NCI-H2196 treated with DMSO at 0.1 percent for 48 hours (cell line): Measurements from ENCODE around the gene ADAP1.
A peak's percentile ranks its signal among the peaks of the same experiment; 100 is the strongest.
"Not testable (repeated sequence)": the region's sequence is repeated elsewhere in the genome, so short reads cannot be mapped to it uniquely, and the experiment has no call there.

ENCODE experiments used
- DNase-seq: peaks from one replicate; lab custom pipeline; 2025; ENCODE audit not compliant: unreplicated experiment; lab: John Stamatoyannopoulos, UW

The ADAP1 gene

GRCh38 chr7:910441-910861 is 44.0 kb downstream of the ADAP1 start:
- no peak for DNase-seq

GRCh38 chr7:909358-910329 is 44.8 kb downstream of the ADAP1 start:
- no peak for DNase-seq

- DNase-seq = not testable (repeated sequence)
These were observed 45.7 kb downstream of the ADAP1 start for GRCh38 chr7:908591-909357.

- DNase-seq = no peak
These were observed 46.3 kb downstream of the ADAP1 start for GRCh38 chr7:908159-908581.

GRCh38 chr7:907158-907980 is 47.1 kb downstream of the ADAP1 start:
- DNase-seq = no peak

GRCh38 chr7:906776-907157 is 47.7 kb downstream of the ADAP1 start:
- no peak for DNase-seq

- DNase-seq = no peak
These were observed 49.6 kb downstream of the ADAP1 start for GRCh38 chr7:904847-905246.

- DNase-seq = no peak
These were observed 50.3 kb downstream of the ADAP1 start for GRCh38 chr7:903921-904755.

GRCh38 chr7:902996-903395 is 51.5 kb downstream of the ADAP1 start:
- no peak for DNase-seq

GRCh38 chr7:901388-902154 is 52.9 kb downstream of the ADAP1 start:
- peak; percentile 82 for DNase-seq

- DNase-seq = no peak
These were observed 53.5 kb downstream of the ADAP1 start for GRCh38 chr7:901041-901387.

DNA sequence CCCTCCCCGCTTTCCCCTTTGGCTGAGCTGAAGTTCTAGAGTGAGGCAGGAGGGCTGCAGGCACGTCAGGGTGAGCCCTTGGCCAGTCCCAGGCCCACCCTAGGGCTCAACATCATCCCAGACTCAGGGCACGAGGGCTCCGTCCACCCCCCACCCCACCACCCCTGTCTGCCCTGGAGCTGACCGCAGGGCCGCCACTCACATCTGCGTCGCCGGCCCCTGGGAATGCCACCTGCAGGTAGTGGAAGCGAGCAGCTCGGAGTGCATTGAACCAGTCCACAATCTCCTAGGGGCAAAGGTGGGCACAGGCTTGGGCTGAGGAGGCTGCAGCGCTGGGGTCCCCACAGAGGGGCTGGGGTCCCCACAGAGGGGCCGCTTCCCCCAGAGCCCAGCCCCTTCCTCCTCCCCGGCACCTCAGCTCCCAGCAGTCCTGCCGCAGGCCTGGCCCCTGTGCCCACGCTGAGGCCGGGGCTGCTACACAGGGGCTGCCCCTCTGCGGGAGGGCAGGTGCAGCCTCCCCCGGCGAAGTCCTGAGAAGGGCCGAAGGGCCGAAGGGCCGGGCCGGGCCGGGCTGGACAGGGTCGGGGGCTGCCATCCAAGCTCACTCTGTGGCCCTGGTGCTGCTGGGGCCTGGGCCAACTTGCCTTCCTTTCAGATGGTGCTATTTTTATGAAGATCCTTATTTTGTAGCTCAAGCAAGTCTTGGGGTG is 54.0 kb downstream of the ADAP1 start:
- no peak for DNase-seq

GRCh38 chr7:899806-900205 is 54.7 kb downstream of the ADAP1 start:
- DNase-seq = no peak

- DNase-seq = no peak
These were observed 55.4 kb downstream of the ADAP1 start for GRCh38 chr7:898855-899681.

DNA sequence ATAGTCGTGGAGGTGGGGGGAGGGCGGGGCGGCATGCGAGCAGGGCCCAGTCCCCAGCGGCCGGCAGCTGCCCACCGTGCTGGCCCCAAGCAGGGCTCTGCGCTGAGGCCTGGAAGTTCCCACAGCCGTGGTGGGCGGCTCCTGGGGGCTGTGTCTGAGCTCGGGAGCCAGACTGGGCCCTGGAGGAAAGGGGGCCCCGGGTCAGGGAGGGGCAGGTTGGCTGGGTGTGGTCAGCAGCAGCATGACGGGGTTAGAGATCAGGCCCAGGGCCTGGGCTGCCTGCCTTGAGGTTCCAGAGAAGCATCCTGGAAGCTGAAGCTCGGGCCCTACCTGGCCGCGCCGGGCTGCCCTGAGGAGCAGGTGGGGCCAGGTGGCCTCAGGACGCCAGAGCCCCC is 56.0 kb downstream of the ADAP1 start:
- DNase-seq = no peak

- no peak for DNase-seq
These were observed 56.6 kb downstream of the ADAP1 start for GRCh38 chr7:897771-898376.

DNA sequence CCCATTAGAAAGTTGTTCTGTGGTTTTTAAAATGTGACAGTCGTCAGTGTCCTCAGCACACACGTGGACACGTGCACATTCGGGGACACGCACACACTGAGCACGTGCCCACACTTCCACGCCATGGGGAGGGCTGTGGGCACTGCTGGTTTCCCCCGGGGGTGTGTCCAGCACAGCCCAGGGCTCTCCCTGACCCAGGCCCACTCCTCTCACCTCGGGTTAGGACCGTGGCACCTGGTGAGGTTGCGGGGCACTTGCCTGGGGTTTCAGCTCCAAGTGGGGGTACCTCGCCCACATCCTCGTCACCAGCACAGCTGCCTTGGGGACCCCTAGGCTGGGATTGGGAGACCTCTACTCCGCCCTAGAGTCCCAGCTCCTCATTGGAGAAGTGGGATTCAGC is 57.4 kb downstream of the ADAP1 start:
- no peak for DNase-seq
